ENCODE data around the gene PPME1.

The PPME1 gene

GRCh38 chr11:74159642-74160041, 11.4 kb upstream of the PPME1 start:
- no peak for DNase-seq (ENCODE audit: low read depth)
- no peak overlapping the region for H3K4me3 ChIP-seq (replicated peaks; ENCODE audit: low read depth, low read length)
- no peak for TF ChIP-seq CTCF (IDR thresholded peaks at IDR 0.05; ENCODE audit: low read length, missing control alignments)

DNA sequence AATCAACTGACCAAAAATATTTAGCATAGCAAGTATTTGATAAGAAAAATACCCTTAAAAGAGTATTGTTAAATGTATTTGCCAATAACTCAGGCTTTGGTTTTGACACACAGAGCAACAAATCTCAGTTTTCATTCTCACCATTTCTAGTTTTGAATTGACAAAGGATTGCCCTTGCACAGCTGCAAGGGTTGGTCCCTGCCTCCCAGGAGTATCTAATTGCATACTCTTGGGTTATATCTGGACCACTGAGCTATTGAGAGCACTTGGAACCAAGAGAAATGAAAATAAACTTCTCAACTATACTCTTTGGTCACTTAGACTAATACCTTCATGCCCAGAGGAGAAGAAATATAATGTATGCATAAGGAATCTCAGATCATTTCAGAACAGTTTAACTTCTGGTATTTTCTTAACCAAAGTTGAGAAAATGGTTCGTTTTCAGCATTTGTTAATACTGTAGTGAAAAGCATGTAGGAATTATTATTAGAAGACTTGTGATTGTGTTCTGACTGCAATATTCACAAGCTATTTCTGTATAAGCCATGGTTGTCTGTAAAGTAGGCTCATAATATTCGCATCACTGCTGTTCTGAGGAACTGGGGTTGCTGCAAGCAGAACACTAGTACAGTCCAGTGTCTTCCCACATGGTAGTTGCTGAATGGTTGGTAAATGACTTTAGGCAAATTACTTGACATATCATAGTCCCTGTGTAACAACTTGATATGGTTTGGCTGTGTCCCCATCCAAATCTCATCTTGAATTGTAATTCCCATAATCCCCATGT, 8.2 kb upstream of the PPME1 start:
- DNase-seq (ENCODE audit: low read depth): no peak
- no peak overlapping the region for H3K4me3 ChIP-seq (replicated peaks; ENCODE audit: low read depth, low read length)
- no peak for TF ChIP-seq CTCF (IDR thresholded peaks at IDR 0.05; ENCODE audit: low read length, missing control alignments)

DNA sequence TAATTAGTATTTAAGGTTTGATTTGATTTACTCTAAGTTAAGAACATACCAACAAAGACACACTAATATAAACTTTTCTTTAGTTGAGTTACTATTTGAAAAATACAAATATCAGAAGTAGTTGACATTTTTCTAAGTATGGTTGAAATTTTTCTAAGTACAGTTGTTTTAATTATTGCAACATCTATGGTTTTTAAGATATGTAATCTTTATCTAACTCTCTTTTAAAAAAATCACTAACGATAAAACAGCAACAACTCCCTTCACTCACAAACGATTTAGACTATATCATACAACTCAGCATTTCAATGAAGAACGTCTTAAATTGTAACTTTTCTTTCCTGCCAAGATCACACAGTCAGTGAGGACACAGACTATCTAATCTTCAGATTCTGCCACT, 2.3 kb upstream of the PPME1 start:
- no peak for TF ChIP-seq CTCF (IDR thresholded peaks at IDR 0.05; ENCODE audit: low read length, missing control alignments)
- DNase-seq (ENCODE audit: low read depth): no peak
- H3K4me3 ChIP-seq (replicated peaks; ENCODE audit: low read depth, low read length): no peak overlapping the region

DNA sequence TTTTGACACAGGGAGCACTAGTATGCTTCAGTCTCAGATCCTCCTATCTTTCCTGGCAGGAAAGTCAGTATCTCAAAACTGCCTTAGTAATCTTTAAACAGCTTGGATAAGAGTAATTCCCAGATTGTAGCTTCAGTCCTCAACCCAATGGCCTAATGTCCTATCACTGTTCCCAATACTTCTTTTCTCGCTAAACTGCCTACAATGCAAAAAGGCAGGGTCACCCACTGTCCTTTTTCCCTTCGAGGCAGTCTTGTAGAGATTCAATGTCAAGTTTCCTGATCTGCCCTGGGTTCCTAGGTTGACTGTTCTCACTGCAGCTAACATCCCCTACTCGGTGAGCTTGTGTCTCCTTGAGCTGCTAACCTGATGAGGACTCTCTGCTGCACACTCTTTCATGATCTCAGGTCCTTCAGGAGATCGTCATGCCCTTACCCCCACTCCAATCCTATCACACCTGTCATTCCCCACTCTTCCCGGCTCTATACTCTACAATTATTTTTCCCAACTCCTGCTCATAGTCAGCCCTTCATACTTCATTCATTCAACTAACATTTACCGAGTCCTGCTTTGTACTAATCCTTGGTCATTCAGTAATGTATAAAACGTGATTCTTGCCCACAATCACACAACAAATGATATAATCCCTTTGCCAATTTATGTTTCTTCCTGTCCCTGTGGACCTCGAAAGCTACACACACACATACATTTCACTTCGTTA, 1.2 kb upstream of the PPME1 start:
- TF ChIP-seq CTCF (IDR thresholded peaks at IDR 0.05; ENCODE audit: low read length, missing control alignments): no peak
- peak overlapping the region; percentile 87 for H3K4me3 ChIP-seq (replicated peaks; ENCODE audit: low read depth, low read length)
- no peak for DNase-seq (ENCODE audit: low read depth)

DNA sequence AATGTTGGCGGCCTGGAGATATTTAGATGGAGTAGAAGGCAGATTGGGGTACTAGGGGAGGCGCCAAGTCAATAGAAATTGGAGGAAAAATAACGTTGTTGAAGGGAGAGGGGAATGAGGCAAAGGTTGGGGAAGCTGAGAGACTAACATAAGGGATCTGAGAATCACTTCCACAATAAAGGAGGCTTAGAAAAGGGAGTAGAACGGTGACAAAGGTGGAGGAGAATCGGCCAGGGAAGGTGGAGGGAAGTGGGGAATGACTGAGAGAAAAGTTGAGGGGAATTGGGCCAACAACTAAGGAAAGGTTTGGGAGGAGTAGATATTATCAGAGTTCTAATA, 510 bp downstream of the PPME1 start:
- H3K4me3 ChIP-seq (replicated peaks; ENCODE audit: low read depth, low read length): peak overlapping the region; percentile 87
- TF ChIP-seq CTCF (IDR thresholded peaks at IDR 0.05; ENCODE audit: low read length, missing control alignments): no peak
- DNase-seq (ENCODE audit: low read depth): no peak

DNA sequence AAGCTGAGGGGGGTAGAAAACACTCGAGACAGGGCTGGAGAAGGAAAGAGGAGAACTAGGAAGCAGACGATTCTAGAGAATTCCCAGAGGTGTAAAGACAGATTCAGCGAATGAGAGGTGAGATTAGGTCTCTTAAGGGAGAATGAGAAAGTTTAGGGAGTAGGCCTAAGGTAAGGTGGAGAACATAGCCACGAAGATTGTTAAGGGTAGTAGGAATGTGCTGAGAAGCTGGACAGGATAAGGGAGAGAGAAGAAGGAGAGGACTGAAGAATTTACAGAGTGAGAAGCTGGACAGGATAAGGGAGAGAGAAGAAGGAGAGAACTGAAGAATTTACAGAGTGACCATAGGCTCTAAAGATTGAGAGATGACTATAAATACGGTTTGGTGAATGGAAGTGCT, 908 bp downstream of the PPME1 start:
- DNase-seq (ENCODE audit: low read depth): no peak
- H3K4me3 ChIP-seq (replicated peaks; ENCODE audit: low read depth, low read length): peak overlapping the region; percentile 87
- TF ChIP-seq CTCF (IDR thresholded peaks at IDR 0.05; ENCODE audit: low read length, missing control alignments): no peak
